GM12878 (cell line): ENCODE results near the gene CCDC138. TPM values are rescaled to one million over a fixed set of nuclear protein-coding genes. Genes with fewer than 3 reads are reported as not detected.

ENCODE experiments used
- ATAC-seq: fragments of 200-7000 bp; cut with Tn5 transposase; 3 replicates; pipeline ENCODE4 v1.9.1; 2020; ENCODE audit warnings: mild to moderate bottlenecking, moderate library complexity
- BruUV-seq: library from RNA; stranded (reverse); fragments of 400-500 nt; replicated peaks from 2 replicates; lab custom pipeline; 2021; lab: Mats Ljungman, UMichigan
- CTCF ChIA-PET: fragments of 300-600 bp; sonication (Branson Sonifier 250); formaldehyde crosslinking; extraction: SDS; loops from one replicate; lab custom pipeline; 2021; ENCODE audit warnings: inconsistent platforms; lab: Yijun Ruan, JAX
- POLR2A ChIA-PET: fragments of 350-600 bp; formaldehyde crosslinking; extraction: SDS; loops from one replicate; lab custom pipeline; 2021; ENCODE audit warnings: inconsistent platforms; lab: Charles Lee
- RAD21 ChIA-PET: fragments of 300-600 bp; sonication (Branson Sonifier 250); formaldehyde crosslinking; loops from one replicate; lab custom pipeline; 2023; ENCODE audit warnings: antibody characterized with exemption; ENCODE audit not compliant: unreplicated experiment; lab: Charles Lee
- SMC1A ChIA-PET: fragments of 300-600 bp; sonication (Branson Sonifier 250); formaldehyde crosslinking; loops from one replicate; lab custom pipeline; 2023; ENCODE audit not compliant: unreplicated experiment, uncharacterized antibody; lab: Charles Lee
- DNase-seq: peaks from one replicate; pipeline ENCODE4 v3.0.0-alpha.2; 2011; ENCODE audit warnings: low read depth, low spot score
- FAIRE-seq: peaks from 3 replicates; lab custom pipeline; 2011; peaks lifted over from hg19 to GRCh38; lab: Jason Lieb, UNC
- H2AFZ ChIP-seq: 2 replicates; pipeline ENCODE4 v1.6.0; 2011; ENCODE audit warnings: low read depth, low read length, control low read depth; ENCODE audit not compliant: control insufficient read depth
- H3K27ac ChIP-seq: 2 replicates; pipeline ENCODE4 v1.5.1; 2011; ENCODE audit warnings: control low read depth; ENCODE audit not compliant: control insufficient read depth, insufficient read depth
- H3K27me3 ChIP-seq, 2 experiments: replicated peaks in 1 of 2; 2 replicates each; pipeline versions ENCODE4 v1.6.0 to v1.6.1; 2011; ENCODE audit warnings: low read length in 1 of 2; ENCODE audit not compliant: control insufficient read depth in 2 of 2, insufficient read depth in 2 of 2
- H3K36me3 ChIP-seq, 2 experiments: 2 replicates each; pipeline ENCODE4 v1.5.1; 2011; ENCODE audit warnings: low read length in 1 of 2; ENCODE audit not compliant: control insufficient read depth in 2 of 2, insufficient read depth in 2 of 2
- H3K4me1 ChIP-seq: 2 replicates; pipeline ENCODE4 v1.6.1; 2011; ENCODE audit warnings: mild to moderate bottlenecking, low read length, moderate library complexity, mixed read lengths; ENCODE audit not compliant: control insufficient read depth, insufficient read depth
- H3K4me2 ChIP-seq: 2 replicates; pipeline ENCODE4 v1.6.0; 2011; ENCODE audit warnings: control low read depth; ENCODE audit not compliant: control insufficient read depth, insufficient read depth
- H3K4me3 ChIP-seq: fragments of 200-600 bp; sonication (generic); 2 replicates; pipeline ENCODE4 v1.5.1; 2016
- H3K79me2 ChIP-seq: 2 replicates; pipeline ENCODE4 v1.6.0; 2011; ENCODE audit warnings: low read length; ENCODE audit not compliant: control insufficient read depth, insufficient read depth
- H3K9ac ChIP-seq: 2 replicates; pipeline ENCODE4 v1.8.0; 2011; ENCODE audit warnings: low read length, control low read depth, mixed read lengths; ENCODE audit not compliant: control insufficient read depth, insufficient read depth
- H3K9me3 ChIP-seq: replicated peaks from 3 replicates; pipeline ENCODE4 v1.5.1; 2011; ENCODE audit warnings: mild to moderate bottlenecking, low read length; ENCODE audit not compliant: control insufficient read depth, insufficient read depth
- H4K20me1 ChIP-seq: 2 replicates; pipeline ENCODE4 v1.6.0; 2011; ENCODE audit not compliant: control insufficient read depth, insufficient read depth
- ETV6 ChIP-seq, 2 experiments: fragments of 450-650 bp in 1 of 2; IDR thresholded peaks in 1 of 2; conservative IDR thresholded peaks in 1 of 2; 2 replicates each; pipeline ENCODE4 v1.6.1; 2014; ENCODE audit warnings: antibody characterized with exemption in 1 of 2, borderline replicate concordance in 1 of 2, low read depth in 1 of 2, mild to moderate bottlenecking in 1 of 2, moderate library complexity in 1 of 2
- JUNB ChIP-seq: IDR thresholded peaks from 2 replicates; pipeline ENCODE4 v1.6.1; 2016; ENCODE audit warnings: antibody characterized with exemption, mild to moderate bottlenecking
- NR2C2 ChIP-seq: IDR thresholded peaks from 2 replicates; pipeline ENCODE4 v1.6.1; 2011; ENCODE audit warnings: borderline replicate concordance, low read depth; ENCODE audit not compliant: control insufficient read depth, insufficient read length
- PAX5 ChIP-seq: IDR thresholded peaks from 2 replicates; pipeline ENCODE4 v1.6.1; 2011; ENCODE audit warnings: low read depth, low read length, borderline replicate concordance
- SMARCA5 ChIP-seq: fragments of 450-650 bp; IDR thresholded peaks from 2 replicates; pipeline ENCODE4 v1.6.1; 2017; ENCODE audit warnings: mild to moderate bottlenecking
- SMC3 ChIP-seq: IDR thresholded peaks from 2 replicates; pipeline ENCODE4 v1.6.1; 2011; ENCODE audit warnings: low read length, improper control_type of control experiment, borderline replicate concordance
- ZBED1 ChIP-seq: IDR thresholded peaks from 2 replicates; pipeline ENCODE4 v1.6.1; 2016; ENCODE audit warnings: borderline replicate concordance
- WGBS: methylation state at CpG from one replicate; pipeline ENCODE4 v1.1.6; 2016; ENCODE audit warnings: low lambda C conversion rate; ENCODE audit not compliant: insufficient replicate concordance, insufficient coverage; ENCODE audit errors: missing lambda C conversion rate; 5-methylcytosine and 5-hydroxymethylcytosine counted together
- in situ Hi-C: fragments of 300-500 bp; cut with MboI; formaldehyde crosslinking; loops from 9 replicates; pipeline ENCODE4 v1.14.3; 2018; ENCODE audit warnings: mixed read lengths
- intact Hi-C: fragments of 100-400 bp; cut with micrococcal nuclease; formaldehyde crosslinking; loops from one replicate; pipeline ENCODE4 v1.14.2; 2022; ENCODE audit not compliant: unreplicated experiment
- polyA plus RNA-seq, 11 experiments: library from polyadenylated mRNA; depleted of rRNA in 4 of 11; unstranded in 6 of 11; stranded (reverse) in 5 of 11; fragments of >200 nt; fragmentation: Nextera tagmentation in 4 of 11; fragmentation: Illumina TruSeq in 1 of 11; extraction: Ambion mirVana in 4 of 11; extraction: Trizol in 1 of 11; gene quantifications; 1 replicate in 1 of 11; 2 replicates in 10 of 11; pipeline versions ENCODE4 v1.2.1 to v1.2.3, GENCODE V29; 2011 to 2016; ENCODE audit warnings: inconsistent platforms in 2 of 11, missing spikeins in 2 of 11, low read depth in 1 of 11
- total RNA-seq, 4 experiments: library from RNA; depleted of rRNA in 3 of 4; stranded (reverse); fragments of >200 nt in 3 of 4; fragmentation: Illumina TruSeq in 1 of 4; extraction: Trizol in 1 of 4; gene quantifications; 2 replicates each; pipeline versions ENCODE4 v1.2.1 to v1.2.3, GENCODE V29; 2013 to 2021
- TF ChIP-seq, protein P1 (sequence below): fragments of 450-650 bp; formaldehyde crosslinking; IDR thresholded peaks from 2 replicates; pipeline ENCODE4 v1.4.0; 2020; ENCODE audit warnings: mild to moderate bottlenecking, moderate library complexity
- TF ChIP-seq, protein P2 (sequence below): fragments of 450-650 bp; IDR thresholded peaks from 2 replicates; pipeline ENCODE4 v1.6.1; 2017; ENCODE audit warnings: borderline replicate concordance

The CCDC138 gene
- total and polyA plus RNA-seq, 10 of the 15 experiments (the other 5 are each of a cell fraction or from before 2014, with no cell fraction given) = 7.9 to 19.4 (median 13.0) TPM

DNA sequence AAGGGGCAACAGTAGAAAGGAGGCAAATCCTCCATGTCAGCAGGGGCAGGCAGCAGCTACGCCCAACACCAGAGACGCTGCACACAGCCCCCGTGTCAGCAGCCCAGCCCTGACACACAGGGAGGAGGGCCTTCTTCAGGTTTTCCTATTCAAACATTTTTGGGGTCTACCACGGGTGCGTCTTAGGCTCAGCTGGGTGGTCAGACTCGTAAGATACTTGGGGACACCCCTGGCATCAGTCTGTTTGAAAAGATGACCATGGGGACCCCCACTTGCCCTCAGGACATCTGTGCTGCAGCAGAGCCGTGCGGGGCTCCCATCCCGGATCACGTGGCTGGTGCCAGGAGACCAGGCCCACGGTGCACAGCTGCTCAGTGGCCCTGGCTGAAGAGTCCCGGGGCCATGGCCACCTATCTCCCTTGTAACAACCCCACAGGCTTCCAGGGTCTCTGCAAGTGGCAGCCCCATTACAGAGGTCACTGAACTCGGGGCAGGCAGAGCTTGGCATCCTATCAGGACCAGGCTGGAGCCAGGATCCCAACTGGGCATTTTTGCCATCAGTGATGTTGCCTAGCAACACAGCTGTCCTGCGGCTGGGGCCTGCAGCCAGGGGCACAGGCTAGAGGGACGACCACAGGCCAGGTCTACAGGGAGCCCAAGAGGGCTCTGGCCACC, 120.0 kb downstream of the CCDC138 start:
- Histone ChIP-seq H3K9me3 (no peaks in the 10 kb centered on the region), H3K4me2 (no peak overlapping the region), H3K79me2 (no peaks in the 10 kb centered on the region), H4K20me1 (no peaks in the 10 kb centered on the region), H3K27ac (no peak overlapping the region), H3K9ac (no peak overlapping the region), H2AFZ (no peak overlapping the region), H3K4me3 (no peak overlapping the region), H3K27me3 (no peaks in the 10 kb centered on the region; a peak in 2 of 4 replicates), H3K4me1 (no peaks in the 10 kb centered on the region), H3K36me3 (no peaks in the 10 kb centered on the region)
- ChIA-PET CTCF (no interaction called here), SMC1A (no interaction called here), POLR2A (no interaction called here), RAD21 (no interaction called here)
- in situ Hi-C loops = no loop called here
- WGBS = 28% methylated on average over 15 of the region's 15 CpGs
- ATAC-seq (no peak), DNase-seq (no peak), FAIRE-seq (no peak)
- no peak for TF ChIP-seq SMC3
- TF ChIP-seq ETV6 (conservative IDR thresholded peaks at IDR 0.05 in 1 of 2, IDR thresholded peaks at IDR 0.05 in 1 of 2; ENCODE audit: borderline replicate concordance in 1 of 2, low read depth in 1 of 2) = no peak
- no peak for TF ChIP-seq NR2C2
- TF ChIP-seq PAX5 = no peak
- no peak for TF ChIP-seq SMARCA5
- TF ChIP-seq, protein P1, sequence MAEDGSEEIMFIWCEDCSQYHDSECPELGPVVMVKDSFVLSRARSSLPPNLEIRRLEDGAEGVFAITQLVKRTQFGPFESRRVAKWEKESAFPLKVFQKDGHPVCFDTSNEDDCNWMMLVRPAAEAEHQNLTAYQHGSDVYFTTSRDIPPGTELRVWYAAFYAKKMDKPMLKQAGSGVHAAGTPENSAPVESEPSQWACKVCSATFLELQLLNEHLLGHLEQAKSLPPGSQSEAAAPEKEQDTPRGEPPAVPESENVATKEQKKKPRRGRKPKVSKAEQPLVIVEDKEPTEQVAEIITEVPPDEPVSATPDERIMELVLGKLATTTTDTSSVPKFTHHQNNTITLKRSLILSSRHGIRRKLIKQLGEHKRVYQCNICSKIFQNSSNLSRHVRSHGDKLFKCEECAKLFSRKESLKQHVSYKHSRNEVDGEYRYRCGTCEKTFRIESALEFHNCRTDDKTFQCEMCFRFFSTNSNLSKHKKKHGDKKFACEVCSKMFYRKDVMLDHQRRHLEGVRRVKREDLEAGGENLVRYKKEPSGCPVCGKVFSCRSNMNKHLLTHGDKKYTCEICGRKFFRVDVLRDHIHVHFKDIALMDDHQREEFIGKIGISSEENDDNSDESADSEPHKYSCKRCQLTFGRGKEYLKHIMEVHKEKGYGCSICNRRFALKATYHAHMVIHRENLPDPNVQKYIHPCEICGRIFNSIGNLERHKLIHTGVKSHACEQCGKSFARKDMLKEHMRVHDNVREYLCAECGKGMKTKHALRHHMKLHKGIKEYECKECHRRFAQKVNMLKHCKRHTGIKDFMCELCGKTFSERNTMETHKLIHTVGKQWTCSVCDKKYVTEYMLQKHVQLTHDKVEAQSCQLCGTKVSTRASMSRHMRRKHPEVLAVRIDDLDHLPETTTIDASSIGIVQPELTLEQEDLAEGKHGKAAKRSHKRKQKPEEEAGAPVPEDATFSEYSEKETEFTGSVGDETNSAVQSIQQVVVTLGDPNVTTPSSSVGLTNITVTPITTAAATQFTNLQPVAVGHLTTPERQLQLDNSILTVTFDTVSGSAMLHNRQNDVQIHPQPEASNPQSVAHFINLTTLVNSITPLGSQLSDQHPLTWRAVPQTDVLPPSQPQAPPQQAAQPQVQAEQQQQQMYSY (CRISPR knock-in tag) = no peak
- TF ChIP-seq, protein P2, sequence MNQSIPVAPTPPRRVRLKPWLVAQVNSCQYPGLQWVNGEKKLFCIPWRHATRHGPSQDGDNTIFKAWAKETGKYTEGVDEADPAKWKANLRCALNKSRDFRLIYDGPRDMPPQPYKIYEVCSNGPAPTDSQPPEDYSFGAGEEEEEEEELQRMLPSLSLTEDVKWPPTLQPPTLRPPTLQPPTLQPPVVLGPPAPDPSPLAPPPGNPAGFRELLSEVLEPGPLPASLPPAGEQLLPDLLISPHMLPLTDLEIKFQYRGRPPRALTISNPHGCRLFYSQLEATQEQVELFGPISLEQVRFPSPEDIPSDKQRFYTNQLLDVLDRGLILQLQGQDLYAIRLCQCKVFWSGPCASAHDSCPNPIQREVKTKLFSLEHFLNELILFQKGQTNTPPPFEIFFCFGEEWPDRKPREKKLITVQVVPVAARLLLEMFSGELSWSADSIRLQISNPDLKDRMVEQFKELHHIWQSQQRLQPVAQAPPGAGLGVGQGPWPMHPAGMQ = no peak
- no peak for TF ChIP-seq JUNB
- no peak for TF ChIP-seq ZBED1
- intact Hi-C loops = no loop called here
- BruUV-seq = no TSS peak
